Measurements from ENCODE around the gene PXDN.
"Not testable (repeated sequence)": the region's sequence is repeated elsewhere in the genome, so short reads cannot be mapped to it uniquely, and the experiment has no call there.

The PXDN gene

DNA sequence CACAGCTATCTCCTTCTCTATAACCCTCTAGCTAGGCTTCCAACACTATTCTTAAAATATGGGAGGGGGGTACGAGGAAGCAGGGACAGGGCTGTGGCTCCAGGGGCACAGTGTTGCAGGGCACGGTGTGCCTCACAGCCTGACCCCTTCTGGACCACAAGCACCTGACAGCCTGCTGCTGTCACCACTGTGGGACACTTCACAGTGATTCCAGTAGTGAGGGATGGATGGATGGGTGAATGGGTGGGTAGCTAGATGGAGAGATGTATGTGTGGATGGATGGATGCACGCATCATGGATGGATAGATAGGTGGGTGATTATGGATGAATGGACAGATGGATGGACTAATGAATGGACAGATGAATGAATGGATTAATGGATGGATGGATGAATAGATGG lies 21.6 kb downstream of the PXDN start:
- no peak for DNase-seq (ENCODE audit: low spot score)

- peak; percentile 17 for DNase-seq (ENCODE audit: low spot score)
These were observed 22.3 kb downstream of the PXDN start for GRCh38 chr2:1721706-1722646.

DNA sequence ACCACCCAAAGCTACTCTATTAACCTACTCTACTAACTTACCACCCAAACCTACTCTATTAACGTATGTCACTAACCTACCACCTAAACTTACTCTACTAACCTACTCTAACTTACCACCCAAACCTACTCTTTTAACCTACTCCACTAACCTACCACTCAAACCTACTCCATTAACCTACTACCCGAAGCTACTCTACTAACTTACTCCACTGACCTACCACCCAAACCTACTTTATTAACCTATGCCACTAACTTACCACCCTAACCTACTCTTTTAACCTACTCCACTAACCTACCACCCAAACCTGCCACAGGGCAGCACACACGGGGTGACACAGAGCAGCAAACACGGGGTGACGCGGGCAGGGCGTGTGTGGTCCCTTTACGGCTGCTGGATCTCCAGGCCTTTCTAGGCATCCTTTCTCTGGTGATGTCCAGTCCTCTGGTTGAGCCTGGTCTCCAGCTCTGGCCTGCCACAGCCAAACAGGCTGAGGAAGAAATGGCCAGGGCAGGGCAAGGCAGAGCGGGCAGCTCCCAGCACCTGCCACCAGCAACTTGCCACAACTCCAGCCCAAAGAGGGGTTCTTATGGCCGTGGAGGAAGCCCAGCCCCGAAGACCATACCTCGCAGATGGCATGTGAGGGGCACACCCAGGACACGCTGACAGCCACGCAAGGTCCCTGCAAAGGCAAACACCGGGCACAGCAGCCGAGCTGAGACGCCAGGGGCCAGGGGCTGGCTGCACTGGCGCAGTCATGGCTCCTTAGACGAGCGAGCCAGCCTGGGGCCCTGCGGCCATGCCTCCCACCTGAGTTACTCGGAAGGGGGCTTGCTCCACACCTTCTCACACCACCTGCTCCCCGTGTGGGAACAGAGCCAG lies 25.7 kb downstream of the PXDN start:
- no peak for DNase-seq (ENCODE audit: low spot score)

- peak; percentile 45 for DNase-seq (ENCODE audit: low spot score)
These were observed 27.2 kb downstream of the PXDN start for GRCh38 chr2:1717113-1717512.

DNA sequence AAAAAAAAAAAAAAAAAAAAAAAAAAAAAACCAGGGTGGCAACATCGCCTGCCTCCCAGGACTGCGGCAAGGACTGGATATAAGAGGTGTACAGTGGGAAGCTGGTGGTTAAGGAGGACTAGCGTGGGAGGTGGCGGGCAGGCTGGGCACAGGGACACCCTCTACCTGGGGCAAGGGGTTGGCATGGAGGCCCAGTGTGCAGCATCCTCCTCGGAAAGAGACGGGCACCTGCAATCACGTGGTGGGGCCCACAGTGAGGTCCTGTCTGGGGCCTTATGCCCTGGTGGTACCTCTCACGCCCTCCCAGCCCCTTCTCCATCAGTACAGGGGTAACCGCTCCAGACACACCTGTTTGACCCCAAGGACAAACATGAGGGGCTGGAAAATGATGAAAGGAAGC lies 27.9 kb downstream of the PXDN start:
- DNase-seq (ENCODE audit: low spot score): no peak

DNA sequence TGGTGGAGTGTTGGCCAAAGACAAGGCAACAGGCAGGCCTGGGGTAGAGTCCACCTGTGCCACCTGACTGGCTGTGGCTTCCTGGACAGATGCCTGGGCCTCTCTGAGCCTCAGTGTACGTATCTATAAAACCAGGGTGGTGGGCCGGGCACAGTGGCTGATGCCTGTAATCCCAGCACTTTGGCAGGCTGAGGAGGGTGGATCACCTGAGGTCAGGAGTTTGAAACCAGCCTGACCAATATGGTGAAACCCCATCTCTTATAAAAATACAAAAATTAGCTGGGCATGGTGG lies 28.4 kb downstream of the PXDN start:
- not testable (repeated sequence) for DNase-seq (ENCODE audit: low spot score)

- no peak for DNase-seq (ENCODE audit: low spot score)
These were observed 28.9 kb downstream of the PXDN start for GRCh38 chr2:1715184-1716013.

- no peak for DNase-seq (ENCODE audit: low spot score)
These were observed 29.8 kb downstream of the PXDN start for GRCh38 chr2:1714291-1715064.

DNA sequence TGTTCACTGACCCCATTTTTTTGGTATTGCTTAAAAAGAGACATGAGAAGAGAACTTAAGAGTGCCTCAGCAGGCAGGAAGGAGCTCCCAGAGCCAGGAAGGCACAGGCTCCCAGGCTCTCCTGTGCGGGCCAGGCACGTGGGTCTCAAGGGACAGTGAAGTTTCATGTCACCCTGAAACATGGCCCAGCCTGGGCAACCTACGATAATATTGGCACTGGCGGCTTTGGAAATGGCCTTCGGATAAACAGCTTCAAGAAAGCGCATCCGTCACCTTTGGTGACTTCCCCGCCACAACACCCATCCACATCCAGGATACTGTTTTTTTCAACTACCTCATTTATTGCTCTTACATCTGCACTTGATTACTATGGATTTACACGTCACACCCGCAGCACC lies 30.5 kb downstream of the PXDN start:
- no peak for DNase-seq (ENCODE audit: low spot score)

DNA sequence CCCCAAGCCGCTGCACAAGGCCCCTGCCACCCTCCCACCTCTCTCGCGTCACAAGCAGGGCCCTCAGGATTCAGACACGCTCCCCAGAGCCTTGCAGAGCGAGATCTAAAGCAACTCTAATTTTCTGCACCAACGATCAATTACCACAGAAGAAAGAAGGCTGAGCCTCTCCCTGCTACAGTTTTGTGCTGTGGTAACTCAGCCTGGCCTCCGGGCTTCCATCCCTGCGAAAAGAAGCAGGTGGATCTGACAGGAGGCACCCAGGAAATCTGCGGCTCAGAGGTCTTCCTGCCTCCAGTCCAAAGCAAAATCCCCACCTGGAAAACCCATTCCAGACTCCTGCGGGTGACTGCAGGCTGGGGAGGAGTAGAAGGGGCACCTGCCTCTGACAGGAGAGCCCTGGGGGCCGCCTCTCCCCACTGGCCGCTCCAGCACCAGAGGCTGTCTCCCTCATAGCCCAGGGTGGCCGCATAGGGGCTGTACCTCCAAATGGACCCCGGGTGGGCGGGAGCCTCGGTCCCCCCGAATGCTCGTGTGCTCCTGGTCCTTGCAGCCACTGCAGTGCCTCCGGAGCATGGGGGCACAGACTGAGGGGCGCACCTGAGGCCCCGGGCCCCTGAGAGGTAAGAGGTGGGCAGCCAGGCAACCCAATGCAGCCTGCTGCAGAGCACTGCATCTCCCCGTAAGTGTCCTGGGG lies 31.0 kb downstream of the PXDN start:
- no peak for DNase-seq (ENCODE audit: low spot score)

GRCh38 chr2:1709946-1710560 lies 34.3 kb downstream of the PXDN start:
- DNase-seq (ENCODE audit: low spot score): no peak

- DNase-seq (ENCODE audit: low spot score): no peak
These were observed 35.0 kb downstream of the PXDN start for GRCh38 chr2:1709335-1709605.

GRCh38 chr2:1708476-1709334 lies 35.6 kb downstream of the PXDN start:
- no peak for DNase-seq (ENCODE audit: low spot score)

- DNase-seq (ENCODE audit: low spot score): no peak
These were observed 36.4 kb downstream of the PXDN start for GRCh38 chr2:1707771-1708418.

DNA sequence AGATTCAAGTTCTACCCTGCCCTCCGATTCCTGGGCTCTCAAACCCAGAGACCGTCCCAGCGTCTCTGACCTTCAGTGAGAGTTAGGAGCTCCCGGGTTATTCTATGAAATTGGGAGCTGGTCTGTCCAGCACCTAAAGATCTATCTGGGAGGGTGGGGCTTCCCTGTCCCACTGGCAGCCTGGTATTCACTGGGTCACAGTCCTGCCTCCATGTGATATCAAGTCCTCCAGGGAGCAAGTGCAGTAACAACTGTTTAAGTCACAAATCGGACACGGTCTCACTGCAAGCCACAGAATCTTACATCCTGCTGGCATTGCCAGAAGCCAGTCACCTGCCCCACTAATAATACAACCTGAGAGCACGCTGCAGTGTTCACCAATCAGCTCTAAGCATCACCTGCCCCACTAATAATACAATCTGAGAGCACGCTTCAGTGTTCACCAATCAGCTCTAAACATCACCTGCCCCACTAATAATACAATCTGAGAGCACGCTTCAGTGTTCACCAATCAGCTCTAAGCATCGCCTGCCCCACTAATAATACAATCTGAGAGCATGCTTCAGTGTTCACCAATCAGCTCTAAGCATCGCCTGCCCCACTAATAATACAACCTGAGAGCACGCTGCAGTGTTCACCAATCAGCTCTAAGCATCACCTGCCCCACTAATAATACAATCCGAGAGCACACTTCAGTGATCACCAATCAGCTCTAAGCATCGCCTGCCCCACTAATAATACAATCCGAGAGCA lies 38.0 kb downstream of the PXDN start:
- DNase-seq (ENCODE audit: low spot score): not testable (repeated sequence)

GRCh38 chr2:1705557-1706076 lies 38.7 kb downstream of the PXDN start:
- no peak for DNase-seq (ENCODE audit: low spot score)

DNA sequence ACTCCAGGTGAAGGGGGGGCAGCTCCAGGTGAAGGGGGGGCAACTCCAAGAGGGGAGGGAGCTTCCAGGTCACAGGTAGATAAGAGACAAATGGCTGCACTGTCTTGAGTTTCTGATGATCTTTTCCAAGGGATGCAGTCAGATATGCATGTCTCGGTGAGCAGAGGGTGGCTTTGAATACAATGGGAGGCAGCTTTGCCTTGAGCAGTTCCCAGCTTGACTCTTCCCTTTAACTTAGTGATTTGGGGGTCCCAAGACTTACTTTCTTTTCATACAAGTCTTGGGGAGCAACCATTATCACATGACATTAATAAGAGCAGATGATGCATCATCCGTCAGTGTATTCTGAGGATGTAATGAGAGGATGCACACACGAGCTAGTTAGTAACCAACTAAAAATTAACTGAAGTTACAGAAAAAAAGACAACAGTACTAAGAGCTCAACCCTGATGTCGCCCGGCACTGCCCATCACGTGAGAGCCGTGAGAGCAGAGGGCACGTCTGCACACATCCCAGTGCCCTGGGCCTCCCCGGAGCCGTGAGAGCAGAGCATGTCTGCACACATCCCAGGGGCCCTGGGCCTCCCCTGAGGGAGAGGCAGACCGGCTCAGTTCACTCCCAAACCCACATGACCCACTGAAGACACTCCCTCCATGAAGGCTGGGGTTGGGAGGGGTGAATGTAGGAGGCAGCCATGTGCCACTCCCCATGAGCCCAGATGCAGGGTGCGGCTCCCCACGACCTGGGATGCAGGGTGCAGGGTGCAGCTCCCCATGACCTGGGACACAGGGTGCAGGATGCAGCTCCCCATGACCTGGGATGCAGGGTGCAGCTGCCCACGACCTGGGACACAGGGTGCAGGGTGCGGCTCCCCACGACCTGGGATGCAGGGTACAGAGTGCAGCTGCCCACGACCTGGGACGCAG lies 39.4 kb downstream of the PXDN start:
- no peak for DNase-seq (ENCODE audit: low spot score)
